Neural progenitor cell (in vitro differentiated cells): ENCODE measurements around the gene PEMT. TPM values are rescaled to one million over a fixed set of nuclear protein-coding genes. Genes with fewer than 3 reads are reported as not detected.

Source experiments
- DNase-seq: peaks from one replicate; pipeline ENCODE4 v3.0.0-alpha.2; 2016; ENCODE audit warnings: low spot score
- H2AFZ ChIP-seq: fragments of 200-600 bp; sonication (generic); replicated peaks from 2 replicates; pipeline ENCODE4 v1.6.1; 2016; ENCODE audit warnings: antibody characterized with exemption
- H3F3A ChIP-seq: fragments of 200-600 bp; sonication (generic); 2 replicates; pipeline ENCODE4 v1.6.1; 2016; ENCODE audit warnings: antibody characterized with exemption, low read depth
- H3K27ac ChIP-seq: fragments of 200-600 bp; sonication (generic); 2 replicates; pipeline ENCODE4 v1.5.1; 2016; ENCODE audit warnings: mild to moderate bottlenecking
- H3K27me3 ChIP-seq: fragments of 200-600 bp; sonication (generic); 2 replicates; pipeline ENCODE4 v1.6.1; 2016; ENCODE audit warnings: mild to moderate bottlenecking, moderate library complexity
- H3K36me3 ChIP-seq: fragments of 200-600 bp; sonication (generic); 2 replicates; pipeline ENCODE4 v1.5.1; 2016
- H3K4me1 ChIP-seq: fragments of 200-600 bp; sonication (generic); 2 replicates; pipeline ENCODE4 v1.6.1; 2016; ENCODE audit warnings: mixed run types
- H3K4me2 ChIP-seq: fragments of 200-600 bp; sonication (generic); 2 replicates; pipeline ENCODE4 v1.6.1; 2016
- H3K4me3 ChIP-seq: fragments of 200-600 bp; sonication (generic); 2 replicates; pipeline ENCODE4 v1.5.1; 2016
- H3K79me2 ChIP-seq: fragments of 200-600 bp; sonication (generic); 2 replicates; pipeline ENCODE4 v1.6.1; 2016; ENCODE audit warnings: low read depth
- H3K9ac ChIP-seq: fragments of 200-600 bp; sonication (generic); 2 replicates; pipeline ENCODE4 v1.6.1; 2016
- H3K9me3 ChIP-seq: fragments of 200-600 bp; sonication (generic); 2 replicates; pipeline ENCODE4 v1.5.1; 2016; ENCODE audit warnings: low read depth
- H4K20me1 ChIP-seq: fragments of 200-600 bp; sonication (generic); 2 replicates; pipeline ENCODE4 v1.6.1; 2016; ENCODE audit warnings: low read depth
- H3K27ac Mint-ChIP-seq: 3 replicates; pipeline ENCODE4 v1.8.0; 2021; ENCODE audit warnings: mixed read lengths
- H3K27me3 Mint-ChIP-seq: 2 replicates; pipeline ENCODE4 v1.8.0; 2022; ENCODE audit warnings: low read depth, mild to moderate bottlenecking, inconsistent platforms, moderate library complexity, mixed read lengths; ENCODE audit not compliant: insufficient read depth
- H3K36me3 Mint-ChIP-seq: 3 replicates; pipeline ENCODE4 v1.8.0; 2021; ENCODE audit warnings: mixed read lengths
- H3K4me1 Mint-ChIP-seq: 3 replicates; pipeline ENCODE4 v1.8.0; 2021; ENCODE audit warnings: mixed read lengths
- H3K4me3 Mint-ChIP-seq: 3 replicates; pipeline ENCODE4 v1.8.0; 2021; ENCODE audit warnings: mild to moderate bottlenecking, moderate library complexity, mixed read lengths
- H3K9me3 Mint-ChIP-seq: 3 replicates; pipeline ENCODE4 v1.8.0; 2020; ENCODE audit warnings: mixed read lengths
- CTCF ChIP-seq: fragments of 200-600 bp; sonication (generic); IDR thresholded peaks from 2 replicates; pipeline ENCODE4 v1.5.1; 2017; ENCODE audit warnings: antibody characterized with exemption, mild to moderate bottlenecking
- EZH2 ChIP-seq: fragments of 200-600 bp; sonication (generic); IDR thresholded peaks from 2 replicates; pipeline ENCODE4 v1.6.1; 2017; ENCODE audit warnings: antibody characterized with exemption, mild to moderate bottlenecking, moderate library complexity
- EZH2phosphoT487 ChIP-seq: fragments of 200-600 bp; sonication (generic); IDR thresholded peaks from 2 replicates; pipeline ENCODE4 v1.6.1; 2017; ENCODE audit warnings: antibody characterized with exemption
- total RNA-seq: library from RNA; depleted of rRNA; stranded (reverse); fragments of >200 nt; gene quantifications from 2 replicates; pipeline ENCODE4 v1.2.3, GENCODE V29; 2015; ENCODE audit warnings: low replicate concordance

Gene PEMT
- total RNA-seq, 1 donor from 2014 or later, result 17.7 TPM

GRCh38 chr17:17523731-17524490 is 67.6 kb downstream of the PEMT start:
- Histone ChIP-seq H3K27me3 (no peaks in the 10 kb centered on the region), H3K4me2 (no peak overlapping the region), H3K4me3 (no peak overlapping the region), H4K20me1 (peaks cover 4% of the 10 kb centered on the region), H3K36me3 (no peaks in the 10 kb centered on the region), H3K9me3 (no peaks in the 10 kb centered on the region), H3K79me2 (no peaks in the 10 kb centered on the region), H3F3A (peaks cover 18% of the 10 kb centered on the region), H3K9ac (no peak overlapping the region), H2AFZ (no peak overlapping the region), H3K4me1 (peaks cover 24% of the 10 kb centered on the region), H3K27ac (no peak overlapping the region)
- Mint-ChIP-seq H3K9me3 (peaks cover 2% of the 10 kb centered on the region), H3K36me3 (peaks cover 3% of the 10 kb centered on the region), H3K27me3 (peaks cover 2% of the 10 kb centered on the region), H3K4me3 (no peak overlapping the region), H3K4me1 (peaks cover 26% of the 10 kb centered on the region), H3K27ac (peak overlapping the region; percentile 89)
- no peak for DNase-seq
- no peak for TF ChIP-seq EZH2phosphoT487
- no peak for TF ChIP-seq EZH2
- TF ChIP-seq CTCF, result no peak

GRCh38 chr17:17523001-17523730 is 68.3 kb downstream of the PEMT start:
- no peak for TF ChIP-seq CTCF
- H3K79me2 ChIP-seq, result no peaks in the 10 kb centered on the region
- peaks cover 24% of the 10 kb centered on the region for H3K4me1 ChIP-seq
- Mint-ChIP-seq H3K4me3 (no peak overlapping the region), H3K27me3 (peaks cover 2% of the 10 kb centered on the region), H3K27ac (peak overlapping the region; percentile 78), H3K4me1 (peaks cover 28% of the 10 kb centered on the region), H3K9me3 (peaks cover 2% of the 10 kb centered on the region), H3K36me3 (peaks cover 3% of the 10 kb centered on the region)
- DNase-seq, result peak; percentile 50
- no peaks in the 10 kb centered on the region for H3K36me3 ChIP-seq
- H3K9ac ChIP-seq, result no peak overlapping the region
- no peaks in the 10 kb centered on the region for H3K9me3 ChIP-seq
- H3K4me2 ChIP-seq, result peak overlapping the region; percentile 32
- no peak overlapping the region for H2AFZ ChIP-seq
- H3K27ac ChIP-seq, result peak overlapping the region; percentile 65
- H3K27me3 ChIP-seq, result no peaks in the 10 kb centered on the region
- H4K20me1 ChIP-seq, result peaks cover 4% of the 10 kb centered on the region
- peaks cover 18% of the 10 kb centered on the region for H3F3A ChIP-seq
- H3K4me3 ChIP-seq, result no peak overlapping the region

GRCh38 chr17:17520599-17521232 is 70.8 kb downstream of the PEMT start:
- no peak overlapping the region for H3K27ac Mint-ChIP-seq
- DNase-seq, result no peak
- peaks cover 2% of the 10 kb centered on the region for H3K9me3 Mint-ChIP-seq
- no peaks in the 10 kb centered on the region for H3K9me3 ChIP-seq
- H3K9ac ChIP-seq, result no peak overlapping the region
- H2AFZ ChIP-seq, result no peak overlapping the region
- peaks cover 33% of the 10 kb centered on the region for H3K4me1 Mint-ChIP-seq
- H3F3A ChIP-seq, result peaks cover 18% of the 10 kb centered on the region
- H3K4me3 Mint-ChIP-seq, result no peak overlapping the region
- peaks cover 2% of the 10 kb centered on the region for H3K27me3 Mint-ChIP-seq
- peaks cover under 1% of the 10 kb centered on the region for H4K20me1 ChIP-seq
- H3K36me3 Mint-ChIP-seq, result peaks cover 3% of the 10 kb centered on the region
- H3K4me2 ChIP-seq, result no peak overlapping the region
- no peak overlapping the region for H3K27ac ChIP-seq
- no peaks in the 10 kb centered on the region for H3K27me3 ChIP-seq
- H3K4me1 ChIP-seq, result peaks cover 24% of the 10 kb centered on the region
- no peak overlapping the region for H3K4me3 ChIP-seq
- H3K79me2 ChIP-seq, result no peaks in the 10 kb centered on the region
- TF ChIP-seq EZH2phosphoT487 (no peak), EZH2 (no peak), CTCF (no peak)
- H3K36me3 ChIP-seq, result no peaks in the 10 kb centered on the region
